GOT3 (cell line): ENCODE data around the gene IGFALS.

ENCODE experiments used
- DNase-seq: peaks from one replicate; lab custom pipeline; 2025; ENCODE audit warnings: mixed read lengths; lab: John Stamatoyannopoulos, UW

IGFALS gene

DNA sequence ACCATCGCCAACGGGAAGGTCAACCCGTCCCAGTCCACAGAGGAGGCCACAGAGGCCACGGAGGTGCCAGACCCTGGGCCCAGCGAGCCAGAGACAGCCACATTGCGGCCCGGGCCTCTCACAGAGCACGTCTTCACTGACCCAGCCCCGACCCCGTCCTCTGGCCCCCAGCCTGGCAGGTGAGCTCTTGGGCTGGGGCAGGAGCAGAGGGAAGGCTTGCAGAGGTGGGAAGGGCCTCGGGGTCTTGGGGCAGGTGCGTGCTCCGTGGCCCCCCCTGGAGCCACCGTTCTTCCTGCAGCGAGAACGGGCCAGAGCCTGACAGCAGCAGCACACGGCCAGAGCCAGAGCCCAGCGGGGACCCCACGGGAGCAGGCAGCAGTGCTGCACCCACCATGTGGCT lies 27.3 kb downstream of the IGFALS start:
- DNase-seq, result no peak

GRCh38 chr16:1765826-1766225 lies 27.7 kb downstream of the IGFALS start:
- DNase-seq, result no peak

- no peak for DNase-seq
These were observed 28.5 kb downstream of the IGFALS start for GRCh38 chr16:1764971-1765370.

- DNase-seq, result no peak
These were observed 29.7 kb downstream of the IGFALS start for GRCh38 chr16:1763521-1764511.

- DNase-seq, result no peak
These were observed 30.5 kb downstream of the IGFALS start for GRCh38 chr16:1762879-1763520.

DNA sequence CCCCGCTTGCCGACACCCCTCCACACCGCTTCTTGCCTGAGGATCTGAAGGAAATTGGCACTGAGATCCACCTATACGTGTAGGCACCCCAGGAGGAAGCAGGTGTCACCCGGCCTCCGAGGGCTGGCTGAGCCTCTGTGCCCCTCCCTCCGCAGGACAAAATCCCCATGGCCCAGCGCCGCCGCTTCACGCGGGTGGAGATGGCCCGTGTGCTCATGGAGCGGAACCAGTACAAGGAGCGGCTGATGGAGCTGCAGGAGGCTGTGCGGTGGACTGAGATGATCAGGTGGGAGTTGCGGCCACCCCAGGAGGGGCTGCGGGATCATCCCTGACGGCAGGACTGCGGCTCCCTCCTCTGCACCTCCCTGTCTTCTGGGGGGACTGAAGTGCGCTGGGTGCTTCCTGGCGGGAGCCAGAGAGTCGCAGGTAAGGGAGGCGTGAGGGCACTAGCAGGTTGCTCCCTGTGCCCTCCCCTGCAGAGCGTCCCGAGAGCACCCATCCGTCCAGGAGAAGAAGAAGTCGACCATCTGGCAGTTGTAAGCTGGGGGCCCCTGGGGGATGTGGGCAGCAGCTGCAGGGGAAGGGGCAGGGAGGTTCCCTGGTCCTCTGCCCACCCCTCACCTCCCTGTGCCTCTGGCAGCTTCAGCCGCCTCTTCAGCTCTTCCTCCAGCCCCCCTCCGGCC lies 31.2 kb downstream of the IGFALS start:
- no peak for DNase-seq

DNA sequence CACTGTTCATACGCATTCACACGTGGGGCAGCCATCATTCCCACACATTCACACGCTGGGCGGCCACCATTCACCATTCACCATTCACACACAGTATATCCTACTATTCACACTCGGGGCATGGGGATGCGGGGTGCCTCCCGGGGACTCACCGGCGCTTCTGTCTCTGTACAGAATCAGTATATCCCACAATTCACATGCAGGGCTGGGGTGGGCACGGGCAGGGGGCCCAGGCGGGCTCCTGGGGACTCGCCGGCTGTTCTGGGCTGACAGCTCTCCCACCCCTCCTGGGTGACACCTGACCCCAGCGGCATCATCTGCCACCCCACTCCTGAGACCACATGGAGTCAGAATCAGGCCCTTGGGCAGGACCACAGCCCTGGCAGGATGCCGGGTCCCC lies 31.8 kb downstream of the IGFALS start:
- no peak for DNase-seq

DNA sequence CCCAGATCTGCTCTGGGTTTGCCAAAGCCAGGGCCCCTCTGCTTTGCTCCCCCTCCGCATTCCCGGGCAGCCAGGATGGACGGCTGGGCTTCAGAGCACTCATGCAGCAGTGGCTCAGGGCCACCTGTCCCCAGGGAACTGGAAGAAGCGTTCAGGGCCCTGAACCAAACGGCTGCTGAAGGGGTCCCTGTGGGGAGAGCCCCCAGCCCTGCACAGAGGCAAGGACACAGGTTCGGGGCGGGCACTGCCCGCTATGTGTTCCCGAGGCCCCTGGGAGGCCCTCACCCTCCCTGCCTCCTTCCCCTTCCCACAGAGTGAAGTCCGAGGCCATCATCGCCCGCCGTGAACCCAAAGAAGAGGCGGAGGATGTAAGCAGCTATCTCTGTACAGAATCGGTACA lies 32.6 kb downstream of the IGFALS start:
- DNase-seq, result no peak

DNA sequence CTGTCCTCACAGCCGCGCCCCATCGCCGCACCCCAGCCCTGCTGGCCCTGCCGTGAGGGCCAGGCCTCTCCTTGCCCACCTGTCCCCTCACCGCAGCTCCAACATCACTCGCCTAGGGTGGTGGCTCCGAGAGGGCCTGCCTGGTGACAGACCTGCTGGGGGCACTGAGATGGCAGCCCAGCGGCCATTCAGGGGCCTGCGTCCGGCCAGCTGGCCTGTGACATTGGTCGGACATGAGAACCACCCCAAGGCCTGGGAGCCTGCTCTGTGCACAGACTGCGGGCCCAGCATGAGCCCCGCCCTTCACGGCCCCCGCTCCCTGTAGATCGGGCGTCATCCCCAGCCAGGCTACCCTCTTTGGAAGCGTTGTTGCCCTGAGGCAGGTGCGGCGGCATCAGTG lies 34.0 kb downstream of the IGFALS start:
- DNase-seq, result no peak

- no peak for DNase-seq
These were observed 34.6 kb downstream of the IGFALS start for GRCh38 chr16:1758923-1759322.

DNA sequence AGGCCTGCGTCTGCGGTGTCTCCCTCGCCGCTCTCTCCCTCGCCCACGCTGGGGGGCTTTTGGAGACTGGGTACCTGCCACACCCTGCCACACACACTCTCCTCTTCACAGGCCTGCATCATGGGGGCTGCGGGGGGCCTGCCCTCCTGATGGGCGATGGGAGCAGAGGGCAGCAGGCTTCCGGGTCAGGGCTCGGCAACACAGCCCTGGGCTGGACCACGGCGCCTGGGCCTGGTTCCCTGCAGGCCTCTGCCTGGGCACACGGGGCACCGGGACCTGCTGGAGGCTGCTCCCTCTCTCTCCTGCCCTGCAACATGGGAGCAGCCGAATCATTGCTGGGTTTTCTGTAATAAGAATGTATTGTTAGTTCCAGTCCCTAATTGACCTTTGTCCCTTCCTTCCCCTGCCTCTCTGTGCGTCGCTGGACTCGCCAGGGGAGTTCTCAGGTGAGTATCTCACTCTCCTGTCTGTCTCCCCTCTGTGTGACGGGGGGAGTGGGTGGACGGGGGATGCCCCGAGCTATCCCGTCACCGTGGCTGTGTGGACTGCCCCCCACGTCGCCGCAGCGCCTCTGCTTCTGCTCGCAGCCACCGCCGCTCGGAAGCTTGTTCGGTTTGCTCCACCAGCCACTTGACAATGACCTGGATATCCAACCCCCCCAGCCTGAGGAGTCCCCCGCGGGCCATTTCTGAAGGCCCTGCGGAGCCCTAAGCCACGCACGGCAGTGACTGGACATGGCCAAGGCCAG lies 35.6 kb downstream of the IGFALS start:
- no peak for DNase-seq

DNA sequence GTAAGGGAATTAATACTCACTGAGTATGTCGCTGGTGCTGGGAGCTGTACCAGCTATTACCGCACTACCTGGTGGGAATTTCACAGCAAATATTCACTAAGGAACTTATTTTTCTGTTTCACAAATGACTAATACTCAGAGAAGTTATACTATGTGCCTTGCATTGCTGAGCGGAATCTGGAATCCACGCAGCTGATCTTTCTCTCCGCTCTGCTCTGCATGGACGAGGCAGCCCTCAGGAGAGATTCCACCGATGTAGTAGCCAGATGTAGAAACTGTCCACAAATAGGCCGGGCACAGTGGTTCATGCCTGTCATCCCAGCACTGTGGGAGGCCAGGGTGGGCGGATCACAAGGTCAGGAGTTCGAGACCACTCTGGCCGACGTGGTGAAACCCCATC lies 39.3 kb downstream of the IGFALS start:
- no peak for DNase-seq

- DNase-seq, result no peak
These were observed 40.7 kb downstream of the IGFALS start for GRCh38 chr16:1752853-1753252.

DNA sequence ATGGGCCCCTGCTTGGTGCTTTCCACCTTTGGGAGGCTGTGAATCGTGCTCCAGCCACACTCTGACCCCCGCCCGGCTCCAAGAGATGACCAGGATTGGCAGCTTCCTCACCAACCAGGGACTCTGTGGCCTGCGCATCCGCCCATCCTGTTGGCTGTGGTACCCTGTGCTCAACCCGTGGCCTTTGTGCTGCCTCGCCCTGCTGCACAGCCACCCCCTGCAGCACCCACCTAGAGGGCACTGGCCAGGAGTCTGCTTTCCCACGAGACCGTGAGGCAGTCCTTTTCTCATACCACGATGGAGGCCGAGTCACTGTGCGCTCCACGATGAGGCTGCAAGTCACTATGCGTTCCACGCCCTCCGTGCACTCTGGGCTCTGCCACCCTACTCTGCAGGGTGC lies 41.6 kb downstream of the IGFALS start:
- no peak for DNase-seq

GRCh38 chr16:1749152-1750117 lies 44.1 kb downstream of the IGFALS start:
- DNase-seq, result no peak

- no peak for DNase-seq
These were observed 45.6 kb downstream of the IGFALS start for GRCh38 chr16:1747934-1748333.

DNA sequence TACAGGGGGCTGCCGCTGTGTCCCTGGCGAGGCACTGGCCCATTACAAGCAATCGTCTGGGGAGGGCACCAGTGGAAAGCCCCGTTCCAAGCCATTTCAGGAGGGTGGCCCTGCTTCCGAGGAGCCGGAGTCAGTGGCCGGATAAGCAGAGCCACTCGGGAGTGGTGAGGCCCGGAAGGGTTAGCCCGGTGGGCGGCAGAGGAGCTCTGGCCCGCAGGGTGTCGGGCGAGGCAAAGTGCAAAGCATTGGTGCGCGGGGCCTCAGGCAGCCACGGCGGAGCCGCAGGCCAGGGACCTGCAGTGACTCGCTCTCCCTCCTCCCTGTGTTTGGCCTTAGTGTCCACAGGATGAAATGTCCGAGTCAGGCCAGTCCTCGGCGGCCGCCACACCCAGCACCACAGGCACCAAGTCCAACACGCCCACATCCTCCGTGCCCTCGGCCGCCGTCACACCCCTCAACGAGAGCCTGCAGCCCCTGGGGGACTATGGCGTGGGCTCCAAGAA lies 46.8 kb downstream of the IGFALS start:
- DNase-seq, result no peak

GRCh38 chr16:1745900-1746692 lies 47.4 kb downstream of the IGFALS start:
- DNase-seq, result no peak

DNA sequence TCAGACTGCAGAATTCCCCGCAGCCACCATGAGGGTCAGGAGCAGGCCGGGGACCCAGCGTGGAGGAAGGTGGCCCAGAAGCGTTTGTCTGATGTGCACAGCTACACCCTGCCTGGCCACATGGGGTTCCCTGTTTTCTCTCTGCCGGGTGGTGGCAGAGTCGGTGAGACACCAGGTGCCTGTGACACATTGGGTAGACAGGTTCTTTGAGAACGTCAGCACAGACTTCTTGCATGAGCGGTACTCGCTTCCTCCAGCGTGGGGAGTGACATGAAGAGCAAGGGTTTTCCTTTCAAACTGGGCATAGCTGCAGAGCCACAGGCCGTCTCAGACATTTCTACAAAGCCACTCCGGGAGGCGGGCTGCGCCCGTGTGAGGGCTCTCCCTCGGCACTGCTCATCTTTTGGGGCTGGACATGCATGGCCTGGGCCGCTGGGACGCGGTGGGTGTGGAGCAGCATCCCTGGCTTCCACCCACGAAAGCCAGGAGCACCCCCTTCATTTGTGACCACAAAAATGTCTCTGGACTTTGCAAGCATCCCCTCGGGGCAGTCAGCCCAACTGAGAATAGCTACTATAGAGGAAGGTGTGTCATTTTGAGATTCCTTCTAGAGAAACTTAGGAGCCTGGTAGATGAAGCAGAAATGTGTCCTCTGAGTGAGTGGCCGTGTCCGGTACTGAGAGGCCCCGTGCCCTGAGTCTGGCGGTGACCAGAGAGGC lies 48.2 kb downstream of the IGFALS start:
- no peak for DNase-seq
